Measurements from ENCODE around the gene KRABD2.

DNA sequence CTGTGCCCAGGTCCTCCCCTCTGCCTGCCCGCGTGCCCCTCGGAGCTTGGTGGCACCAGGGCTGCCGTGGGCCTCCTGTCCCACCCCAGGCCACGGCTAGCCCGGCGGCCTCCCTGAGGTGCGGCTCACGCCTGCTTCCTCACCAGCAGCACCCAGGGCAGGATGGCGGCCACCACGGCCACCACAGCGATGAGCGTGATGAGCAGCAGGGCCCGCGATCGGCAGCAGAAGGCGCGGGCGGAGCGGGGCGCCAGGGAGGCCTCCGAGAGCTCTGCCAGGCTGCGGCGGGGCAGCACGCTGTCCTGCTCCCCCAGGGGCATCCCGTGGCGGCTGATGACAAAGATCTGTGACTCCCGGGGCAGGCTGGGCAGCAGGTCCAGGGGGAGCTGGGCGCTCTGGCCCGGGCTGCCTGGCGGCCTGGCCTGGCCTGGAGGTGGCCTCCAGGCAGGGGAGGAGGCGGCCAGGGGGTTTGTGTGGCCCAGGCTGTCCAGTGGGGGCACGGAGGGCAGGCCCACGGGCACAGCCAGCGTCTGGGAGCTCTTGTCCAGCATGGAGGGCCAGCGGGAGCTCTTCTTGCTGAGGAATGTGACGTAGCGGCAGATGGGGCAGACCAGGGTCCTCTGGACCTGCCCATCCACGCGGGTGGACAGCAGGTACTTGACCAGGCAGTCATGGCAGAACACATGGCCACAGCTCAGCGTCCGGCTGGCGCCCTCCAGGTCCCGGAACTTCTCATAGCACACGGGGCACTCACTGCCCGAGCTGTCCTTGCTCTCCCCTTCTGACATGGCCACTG lies 16.4 kb upstream of the KRABD2 start:
- no peak for TF ChIP-seq POLR2AphosphoS5 (IDR thresholded peaks at IDR 0.05; ENCODE audit: low read depth, low read length)
- TF ChIP-seq POLR2A (IDR thresholded peaks at IDR 0.05; ENCODE audit: low read depth, low read length) = no peak
- TF ChIP-seq SPI1 (IDR thresholded peaks at IDR 0.05; ENCODE audit: low read depth, low read length) = no peak
- no peak for TF ChIP-seq PAX5 (IDR thresholded peaks at IDR 0.05; ENCODE audit: insufficient read depth, low read length, severe bottlenecking)
- TF ChIP-seq TAF1 (IDR thresholded peaks at IDR 0.05; ENCODE audit: low read depth, low read length) = no peak

All from GM12891 (cell line).